GM19240 (cell line): ENCODE data around the gene BICD1.
"Not testable (repeated sequence)": the region's sequence is repeated elsewhere in the genome, so short reads cannot be mapped to it uniquely, and the experiment has no call there.

ENCODE experiments used
- DNase-seq: peaks from one replicate; pipeline ENCODE4 v3.0.0; 2011; ENCODE audit warnings: low spot score; ENCODE audit not compliant: insufficient read length

Gene BICD1

DNA sequence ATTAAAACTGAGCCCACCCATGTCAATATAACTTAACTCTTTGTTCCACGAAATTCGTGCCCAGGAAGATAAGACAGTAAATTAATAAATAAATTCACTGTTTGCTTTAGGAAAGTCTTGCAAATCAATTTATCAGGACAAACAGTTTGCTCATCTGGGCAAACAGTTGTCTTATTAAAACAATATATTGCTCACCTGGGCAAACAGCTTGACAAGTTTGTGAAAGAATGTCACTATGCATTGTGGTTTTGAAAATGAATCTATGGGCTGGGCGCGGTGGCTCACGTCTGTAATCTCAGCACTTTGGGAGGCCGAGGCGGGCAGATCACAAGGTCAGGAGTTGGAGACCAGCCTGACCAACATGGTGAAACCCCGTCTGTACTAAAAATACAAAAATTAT lies 80.5 kb downstream of the BICD1 start:
- DNase-seq = not testable (repeated sequence)

DNA sequence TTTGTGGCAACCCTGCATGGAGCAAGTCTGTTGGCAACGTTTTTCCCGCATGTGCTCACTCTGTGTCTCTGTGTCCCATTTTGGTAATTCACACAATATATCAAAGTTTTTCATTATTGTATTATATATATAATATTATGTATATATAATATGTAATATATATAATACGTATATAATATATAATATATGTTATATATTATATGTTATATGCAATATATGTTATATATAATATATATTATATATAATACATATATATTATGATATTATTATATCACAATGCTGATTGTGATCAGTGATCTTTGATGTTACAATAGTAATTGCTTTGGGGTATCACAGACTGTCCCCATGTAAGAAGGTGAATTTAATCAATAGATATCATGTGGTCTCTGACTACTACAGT lies 84.8 kb downstream of the BICD1 start:
- DNase-seq = no peak

DNA sequence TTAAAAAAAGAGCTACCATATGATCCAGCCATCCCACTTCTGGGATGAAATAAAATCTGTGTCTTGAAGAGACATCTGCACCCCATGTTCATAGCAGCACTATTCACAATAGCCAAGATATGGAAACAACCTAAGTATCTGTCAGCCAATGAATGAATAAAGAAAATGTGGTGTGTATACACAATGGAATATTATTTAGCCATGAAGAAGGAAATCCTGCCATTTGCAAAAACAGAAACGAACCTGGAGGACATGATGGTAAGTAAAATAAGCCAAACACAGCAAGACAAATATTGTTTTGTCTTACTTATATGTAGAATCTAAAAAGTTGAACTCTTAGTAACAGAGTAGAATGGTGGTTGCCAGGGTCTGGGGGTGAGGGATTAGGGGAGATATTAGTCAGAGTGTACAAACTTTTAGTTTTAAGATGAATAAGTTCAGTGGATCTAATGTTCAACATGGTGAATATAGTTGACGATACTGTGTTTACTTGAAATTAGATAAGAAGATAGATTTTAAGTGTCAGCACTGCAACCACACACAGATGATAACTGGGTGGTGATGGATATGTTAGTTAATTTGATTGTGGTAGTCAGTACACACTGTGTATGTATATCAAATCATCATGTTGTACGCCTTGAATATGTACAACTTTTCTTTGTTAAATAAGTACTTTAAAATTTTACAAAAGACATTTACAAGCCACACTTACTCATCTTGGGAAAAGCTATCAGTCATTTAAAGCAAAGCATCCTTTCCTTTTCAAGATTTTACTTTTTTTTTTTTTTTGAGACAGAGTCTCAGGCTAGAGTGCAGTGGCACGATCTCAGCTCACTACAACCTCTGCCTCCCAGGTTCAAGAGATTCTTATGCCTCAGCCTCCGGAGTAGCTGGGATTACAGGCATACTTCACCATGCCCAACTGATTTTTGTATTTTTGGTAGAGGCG lies 89.9 kb downstream of the BICD1 start:
- DNase-seq = no peak

DNA sequence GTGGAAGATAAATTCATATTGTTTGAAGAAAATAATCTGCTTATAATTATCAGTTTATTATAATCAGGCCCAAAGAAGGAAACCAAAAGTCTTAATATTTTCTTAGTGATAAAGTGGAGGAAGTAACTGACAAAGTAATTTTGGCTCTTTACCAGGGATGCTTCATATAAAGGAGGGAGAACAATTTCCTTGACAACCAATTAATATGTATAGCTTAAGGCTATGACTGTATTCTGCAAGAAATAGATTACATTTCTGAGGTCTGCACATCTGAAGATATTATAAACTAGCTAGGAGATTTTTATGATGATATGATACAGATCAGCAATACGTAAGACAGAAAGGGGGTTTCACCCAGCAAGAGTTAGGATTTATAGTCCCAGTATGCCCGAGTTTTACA lies 90.8 kb downstream of the BICD1 start:
- no peak for DNase-seq

DNA sequence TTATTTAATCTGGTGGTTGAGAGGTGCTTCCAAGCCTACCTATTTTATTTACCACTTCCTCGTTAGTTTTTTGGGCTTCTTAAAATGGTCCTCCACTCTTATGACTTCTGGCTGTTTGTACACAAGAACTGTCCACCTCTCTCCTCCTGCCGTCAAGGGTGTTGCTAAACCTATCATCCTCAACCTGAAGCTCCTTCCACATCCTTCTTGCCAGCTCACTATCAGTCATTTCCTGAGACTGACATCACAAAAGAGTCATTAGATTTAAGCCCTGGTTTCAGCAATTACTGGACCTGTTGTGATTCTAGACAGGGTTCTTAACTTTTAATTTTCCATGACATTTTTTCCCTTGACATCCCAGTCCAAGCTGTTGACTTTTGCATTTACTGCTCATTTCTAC lies 91.9 kb downstream of the BICD1 start:
- no peak for DNase-seq

DNA sequence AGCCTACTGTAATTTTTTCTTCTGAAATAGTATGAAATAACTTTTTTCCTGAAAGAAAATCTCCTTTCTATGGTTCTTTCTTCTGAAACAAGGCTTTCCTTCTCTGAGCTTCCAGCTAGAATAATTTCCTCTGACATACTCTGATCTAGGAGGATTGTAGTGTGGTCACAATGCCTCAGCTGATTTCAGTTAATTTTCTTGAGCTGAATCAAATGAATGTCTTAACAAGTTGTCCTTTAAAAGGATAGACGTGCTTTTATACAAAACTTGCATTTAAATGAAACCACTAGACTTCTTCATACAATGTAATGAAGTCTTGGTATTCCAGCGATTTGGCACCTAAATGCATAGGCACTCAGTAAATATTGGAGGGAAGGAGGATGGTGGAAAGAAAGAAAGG lies 94.4 kb downstream of the BICD1 start:
- no peak for DNase-seq

DNA sequence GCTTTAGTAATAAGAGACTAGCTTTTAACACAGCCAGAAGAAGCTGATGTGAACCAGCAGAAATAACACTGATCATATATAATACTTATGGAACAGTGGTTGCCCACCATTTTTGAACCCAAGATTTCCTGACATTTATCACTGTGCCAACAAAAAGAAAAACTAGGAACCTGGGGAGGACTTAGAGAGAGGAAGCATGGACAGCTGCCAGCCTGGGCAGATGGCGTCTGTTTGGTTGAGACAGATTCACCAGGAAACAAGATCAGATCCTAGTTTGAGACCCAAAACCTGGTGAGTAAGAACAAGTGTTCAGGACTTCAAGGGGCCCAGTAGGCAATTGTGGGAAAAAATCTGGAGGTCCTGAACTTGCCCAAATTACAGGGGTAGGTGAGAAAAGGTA lies 95.3 kb downstream of the BICD1 start:
- no peak for DNase-seq

DNA sequence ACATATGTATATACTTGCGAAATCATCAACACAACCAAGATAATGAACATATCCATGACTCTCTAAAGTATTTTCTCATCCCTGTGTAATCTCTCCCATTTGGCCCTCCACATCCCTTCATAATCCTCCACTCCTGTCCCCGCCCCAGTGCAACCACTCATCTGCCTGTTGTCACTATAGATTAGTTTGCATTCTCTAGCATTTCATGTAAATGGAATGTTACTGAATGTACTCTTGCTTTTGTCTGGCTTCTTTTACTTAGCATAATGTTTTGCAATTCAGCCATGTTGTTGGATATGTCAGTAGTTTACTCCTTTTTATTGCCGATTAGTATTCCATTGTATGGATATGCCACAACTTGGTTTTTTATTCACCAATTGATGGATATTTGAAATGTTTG lies 99.1 kb downstream of the BICD1 start:
- DNase-seq = no peak

DNA sequence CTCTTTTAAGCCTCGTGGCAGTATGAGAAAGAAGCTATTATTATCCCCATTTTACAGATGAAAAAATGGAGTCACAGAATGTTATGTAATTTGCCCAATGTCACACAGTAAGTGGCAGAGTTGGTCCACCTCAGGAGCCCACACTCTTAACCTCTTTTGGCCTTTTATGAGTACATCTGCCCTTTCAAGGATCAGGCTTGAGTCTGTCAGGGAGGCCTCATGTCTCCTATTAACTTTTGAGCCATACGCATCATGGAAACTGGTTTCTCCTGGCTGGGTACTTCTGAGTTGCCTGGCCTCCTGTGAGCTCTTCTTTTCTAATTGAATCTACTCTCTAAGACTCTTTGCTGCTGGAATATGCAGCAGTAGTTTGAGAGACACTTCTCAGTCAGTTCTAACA lies 101.7 kb downstream of the BICD1 start:
- no peak for DNase-seq

DNA sequence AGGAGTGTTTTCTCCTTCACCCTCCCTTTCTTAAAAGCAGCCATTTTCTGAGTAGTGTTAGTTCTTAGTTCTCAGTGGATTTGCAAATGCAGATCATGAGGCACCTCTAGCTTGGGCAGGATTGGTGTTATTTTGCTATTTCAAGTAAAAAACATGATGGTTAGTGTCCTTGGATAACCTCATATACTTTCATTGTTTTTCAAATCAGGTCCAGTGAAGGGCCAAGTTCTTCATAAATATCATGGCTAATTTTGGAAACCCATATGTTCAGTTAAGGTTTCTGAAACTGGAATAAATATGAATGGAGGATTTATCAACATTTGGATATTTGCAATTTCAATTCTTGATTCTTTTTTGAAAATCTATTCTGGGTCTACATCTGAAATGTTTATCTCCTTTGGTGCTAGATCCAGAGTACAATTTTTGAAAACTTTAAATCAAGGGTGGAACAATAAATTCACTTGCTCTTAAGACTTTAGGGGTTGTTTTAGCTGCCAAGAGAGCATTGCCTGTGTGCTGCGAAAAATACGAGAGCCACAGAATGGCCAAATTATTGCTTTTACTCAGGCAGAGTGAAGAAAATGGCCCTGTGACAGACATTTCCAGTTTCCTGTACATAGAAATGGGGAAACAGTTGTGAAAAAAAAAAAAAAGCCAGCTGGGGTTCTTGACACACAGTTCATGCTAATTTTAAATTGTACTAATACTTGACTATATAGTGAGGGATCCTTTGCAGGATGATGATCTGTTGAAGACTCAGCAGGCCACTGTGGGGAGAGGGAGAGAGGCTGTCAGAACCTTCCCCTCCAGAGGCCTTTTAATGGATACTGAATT lies 104.6 kb downstream of the BICD1 start:
- no peak for DNase-seq

DNA sequence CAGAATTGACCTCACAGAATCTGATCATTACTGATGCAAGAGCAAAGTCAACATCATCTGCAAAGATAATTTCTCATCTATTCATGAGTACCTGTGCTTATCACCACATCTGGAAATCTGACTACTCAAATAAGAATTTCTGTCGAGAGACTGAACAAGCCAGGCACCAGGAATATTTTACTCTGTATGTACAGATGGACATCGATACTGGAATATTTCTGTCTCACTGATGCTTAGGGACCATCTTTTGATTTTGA lies 105.2 kb downstream of the BICD1 start:
- no peak for DNase-seq

DNA sequence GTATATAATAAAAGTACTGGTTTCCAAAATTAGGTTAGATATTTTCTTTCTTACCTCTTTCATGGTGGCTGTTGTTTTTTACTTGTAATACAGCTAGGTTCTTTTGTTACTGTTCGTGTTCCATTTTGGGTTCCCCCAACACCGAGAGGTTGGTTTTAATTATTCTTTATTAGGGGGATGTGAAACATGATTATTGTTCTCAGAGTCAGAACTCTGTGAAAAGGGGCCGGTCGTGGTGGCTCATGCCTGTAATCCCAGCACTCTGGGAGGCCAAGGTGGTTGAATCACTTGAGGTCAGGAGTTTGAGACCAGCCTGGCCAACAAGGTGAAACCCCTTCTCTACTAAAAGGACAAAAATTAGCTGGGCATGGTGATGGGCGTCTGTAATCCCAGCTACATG lies 108.1 kb downstream of the BICD1 start:
- DNase-seq = no peak

DNA sequence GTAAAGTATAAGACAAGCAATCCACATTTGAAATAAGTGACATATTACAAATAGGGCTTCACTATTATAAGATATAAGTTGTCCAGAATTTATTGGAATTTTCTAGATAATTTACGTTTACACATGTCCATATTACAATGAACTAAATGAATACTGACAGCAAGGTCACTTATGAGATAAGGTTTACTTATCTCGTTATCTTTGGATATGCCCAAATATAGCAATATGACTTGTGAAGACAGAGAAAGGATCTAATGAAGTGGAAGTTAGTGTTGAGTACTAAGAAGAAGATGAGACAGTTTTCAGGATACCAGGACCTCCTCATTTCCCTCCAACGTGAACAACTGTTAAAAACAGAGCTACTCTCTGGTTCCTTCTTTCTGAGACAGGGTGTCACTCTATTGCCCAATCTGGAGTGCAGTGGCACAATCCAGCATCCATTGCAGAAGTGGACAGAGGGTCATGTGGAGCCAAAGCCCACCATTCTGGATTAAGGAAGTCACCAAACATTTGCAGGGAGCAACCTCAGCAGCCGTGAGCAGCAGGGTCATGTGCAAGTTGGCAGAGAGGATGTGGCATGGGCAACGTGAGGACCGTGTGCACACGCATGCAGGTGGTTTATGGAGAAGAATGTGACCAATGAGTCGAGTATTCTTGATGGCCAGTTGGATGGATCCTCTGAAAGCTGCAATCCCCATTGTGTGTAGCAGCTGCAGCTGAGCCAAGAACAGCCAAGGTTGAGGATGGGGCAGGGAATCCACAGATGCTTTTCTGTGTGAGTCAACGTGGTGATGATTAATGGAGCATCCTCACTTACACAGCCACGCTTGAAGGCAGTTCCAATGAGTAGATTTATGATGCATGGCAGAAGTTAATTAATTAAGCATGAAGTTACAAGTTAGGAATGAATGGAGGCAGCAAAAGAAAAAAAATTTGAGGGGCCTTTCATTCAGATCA lies 111.0 kb downstream of the BICD1 start:
- DNase-seq = no peak

DNA sequence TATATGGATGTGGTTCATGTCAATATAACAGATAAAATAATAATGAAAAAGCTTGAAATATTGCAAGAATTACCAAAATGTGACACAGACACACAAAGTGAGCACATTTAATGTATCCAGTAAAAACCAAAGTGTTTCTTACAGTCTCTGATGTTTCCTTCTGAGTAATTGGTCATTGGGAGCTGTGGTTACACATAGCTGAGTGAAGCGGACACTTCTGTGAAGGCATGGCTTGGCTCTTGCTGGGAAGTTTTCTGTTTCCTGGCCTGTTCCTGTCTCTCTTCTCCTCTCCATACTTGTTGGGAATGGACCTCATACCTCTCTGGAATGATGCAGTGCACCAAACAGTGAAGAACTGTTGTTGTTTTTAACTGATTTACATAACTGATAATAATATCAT lies 117.3 kb downstream of the BICD1 start:
- DNase-seq = no peak

DNA sequence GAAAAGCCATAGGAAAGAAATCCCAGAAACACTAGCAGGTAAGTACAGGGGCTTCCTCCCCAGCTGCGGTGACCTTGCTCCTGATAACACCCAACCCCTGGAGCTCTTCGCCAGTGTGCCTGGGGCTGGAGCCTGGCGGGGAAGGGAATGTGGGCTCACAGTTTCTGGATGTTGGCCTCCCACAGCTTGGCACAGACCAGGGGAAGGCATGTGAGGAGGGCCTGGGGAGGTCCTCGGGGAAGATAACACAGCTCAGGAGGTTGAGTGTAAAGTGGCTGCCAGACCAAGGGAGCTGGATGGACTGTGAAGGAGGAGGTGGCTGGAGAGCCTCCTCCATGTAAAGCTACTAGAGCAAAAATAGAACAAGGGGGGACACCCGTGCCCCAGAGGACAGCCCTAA lies 120.1 kb downstream of the BICD1 start:
- DNase-seq = no peak

DNA sequence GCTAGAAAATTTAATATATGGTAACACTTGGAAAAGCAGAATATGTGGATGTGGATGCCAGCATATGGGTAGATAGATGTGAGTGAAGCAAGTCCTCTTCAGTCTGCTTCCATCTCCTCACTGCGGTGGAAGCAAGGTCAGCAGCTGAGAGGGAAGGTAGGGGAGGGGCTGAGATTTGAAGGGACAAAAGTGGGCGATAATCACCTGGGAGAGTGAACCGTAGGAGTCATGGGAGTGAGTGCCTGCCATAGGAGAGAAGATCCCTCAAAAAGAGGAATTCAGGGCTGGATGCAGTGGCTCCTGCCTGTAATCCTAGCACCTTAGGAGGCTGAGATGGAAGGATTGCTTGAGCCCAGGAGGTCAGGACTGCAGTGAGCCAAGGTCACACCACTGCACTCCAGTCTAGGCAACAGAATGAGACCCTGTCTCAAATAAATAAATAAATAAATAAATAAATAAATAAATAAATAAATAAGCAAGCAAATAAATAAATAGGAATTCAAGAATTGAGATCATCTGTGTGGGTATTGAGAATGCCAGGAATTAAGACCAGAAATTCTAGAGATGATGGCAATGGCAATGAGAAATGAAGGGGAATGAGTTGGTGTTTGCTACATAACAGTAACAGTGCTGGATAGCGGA lies 123.4 kb downstream of the BICD1 start:
- no peak for DNase-seq

DNA sequence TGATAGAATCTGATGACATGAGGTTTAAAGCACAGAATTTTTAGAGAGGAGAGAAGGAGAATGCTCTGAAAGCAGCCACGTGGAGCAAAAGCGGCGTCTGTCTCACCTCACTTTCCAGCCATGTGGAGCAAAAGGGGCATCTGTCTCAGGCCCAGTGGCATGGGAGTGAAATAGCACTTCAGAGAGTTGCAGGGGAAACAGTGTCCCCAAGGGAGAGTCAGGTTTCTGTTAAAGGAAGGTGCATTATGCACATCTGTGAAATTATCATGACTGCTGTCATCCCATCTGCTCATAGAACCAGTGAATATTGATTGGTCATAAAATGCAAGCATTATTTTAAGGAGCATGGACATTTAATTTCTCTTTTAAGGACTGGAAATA lies 124.0 kb downstream of the BICD1 start:
- no peak for DNase-seq

DNA sequence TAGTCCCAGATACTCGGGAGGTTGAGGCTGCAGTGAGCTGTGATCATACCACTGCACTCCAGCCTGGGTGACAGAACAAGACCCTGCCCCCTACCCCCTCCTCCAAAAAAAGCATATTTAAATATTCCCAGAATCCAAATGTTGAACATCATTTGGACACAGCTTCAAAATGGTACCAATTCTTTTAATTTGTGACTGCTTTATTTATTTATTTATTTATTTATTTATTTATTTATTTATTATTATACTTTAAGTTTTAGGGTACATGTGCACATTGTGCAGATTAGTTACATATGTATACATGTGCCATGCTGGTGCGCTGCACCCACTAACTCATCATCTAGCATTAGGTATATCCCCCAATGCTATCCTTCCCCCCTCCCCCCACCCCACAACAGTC lies 124.7 kb downstream of the BICD1 start:
- not testable (repeated sequence) for DNase-seq

DNA sequence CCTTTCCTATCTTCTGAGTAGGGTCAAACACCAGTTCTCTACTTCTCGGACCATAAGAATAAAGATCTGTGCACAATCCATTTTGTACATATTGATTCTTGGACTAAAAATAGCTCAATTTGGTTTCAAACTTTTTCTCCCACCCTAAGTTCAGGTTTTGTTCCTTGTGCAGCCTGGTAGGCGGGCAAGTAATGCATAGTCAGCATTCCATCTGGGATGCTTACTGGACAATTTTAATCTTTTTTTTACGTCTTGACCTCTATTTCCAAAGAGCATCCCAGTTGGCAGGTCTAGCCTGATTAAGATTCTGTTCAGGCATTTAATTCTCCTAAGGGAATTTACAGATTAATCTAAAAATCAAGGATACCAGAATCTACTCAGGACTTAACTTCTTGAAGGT lies 126.9 kb downstream of the BICD1 start:
- DNase-seq = no peak

DNA sequence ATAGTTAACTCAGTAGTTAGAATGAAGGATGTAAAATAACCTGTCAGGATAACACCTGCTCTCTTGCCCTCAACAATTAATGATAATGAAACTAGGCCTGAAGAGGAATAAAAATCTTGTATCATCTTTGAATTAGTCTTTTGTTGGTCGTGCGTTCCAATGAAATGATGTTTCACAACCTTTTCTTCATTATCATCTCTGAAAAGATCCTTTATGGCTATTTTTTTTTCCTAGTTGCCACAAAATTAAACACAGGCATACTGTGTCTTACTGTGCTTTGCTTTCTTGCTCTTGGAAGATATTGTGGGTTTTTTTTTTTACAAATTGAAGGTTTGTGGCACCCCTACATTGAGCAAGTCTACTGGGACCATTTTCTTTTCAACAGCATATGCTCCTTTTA lies 128.6 kb downstream of the BICD1 start:
- DNase-seq = no peak

DNA sequence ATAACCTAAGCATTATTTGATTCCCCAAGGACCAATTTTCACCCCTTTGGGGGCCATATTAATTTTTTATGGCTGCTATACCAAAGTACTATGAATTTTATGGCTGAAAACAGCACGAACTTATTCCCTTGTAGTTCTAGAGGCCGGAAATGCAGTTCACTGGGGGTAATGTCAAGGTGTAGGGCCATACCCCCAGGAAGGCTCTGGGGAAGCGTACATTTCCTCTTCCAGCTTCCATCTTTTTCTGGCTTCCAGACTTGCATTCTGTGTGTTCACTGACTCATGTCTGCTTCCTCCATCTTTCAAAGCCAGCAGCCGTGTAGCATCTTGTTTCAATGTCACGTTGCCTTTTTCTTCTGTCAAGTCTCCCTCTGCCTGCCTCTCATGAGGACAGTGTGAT lies 133.5 kb downstream of the BICD1 start:
- no peak for DNase-seq
